Smooth muscle cell (in vitro differentiated cells): ENCODE results near the gene JAZF1. TPM values are rescaled to one million over a fixed set of nuclear protein-coding genes. Genes with fewer than 3 reads are reported as not detected.

Experiments used
- DNase-seq: peaks from one replicate; lab custom pipeline; 2025; ENCODE audit not compliant: unreplicated experiment; lab: John Stamatoyannopoulos, UW
- H2AFZ ChIP-seq: fragments of 200-600 bp; sonication (generic); 2 replicates; pipeline ENCODE4 v1.6.0; 2016; ENCODE audit warnings: antibody characterized with exemption, low read depth, mild to moderate bottlenecking
- H3F3A ChIP-seq: fragments of 200-600 bp; sonication (generic); 2 replicates; pipeline ENCODE4 v1.6.0; 2017; ENCODE audit warnings: antibody characterized with exemption, low read depth
- H3K27ac ChIP-seq: fragments of 200-600 bp; sonication (generic); 2 replicates; pipeline ENCODE4 v1.5.1; 2016; ENCODE audit warnings: low read depth, mild to moderate bottlenecking
- H3K27me3 ChIP-seq: fragments of 200-600 bp; sonication (generic); 2 replicates; pipeline ENCODE4 v1.6.1; 2016; ENCODE audit warnings: low read depth, mild to moderate bottlenecking
- H3K36me3 ChIP-seq: fragments of 200-600 bp; sonication (generic); 2 replicates; pipeline ENCODE4 v1.5.1; 2016; ENCODE audit warnings: low read depth
- H3K4me1 ChIP-seq: fragments of 200-600 bp; sonication (generic); 2 replicates; pipeline ENCODE4 v1.5.1; 2016; ENCODE audit warnings: low read depth
- H3K4me2 ChIP-seq: fragments of 200-600 bp; sonication (generic); 2 replicates; pipeline ENCODE4 v1.6.0; 2016; ENCODE audit warnings: mild to moderate bottlenecking
- H3K4me3 ChIP-seq: fragments of 200-600 bp; sonication (generic); 2 replicates; pipeline ENCODE4 v1.5.1; 2016; ENCODE audit warnings: mild to moderate bottlenecking
- H3K79me2 ChIP-seq: fragments of 200-600 bp; sonication (generic); 2 replicates; pipeline ENCODE4 v1.6.0; 2016; ENCODE audit warnings: low read depth, mild to moderate bottlenecking
- H3K9ac ChIP-seq: fragments of 200-600 bp; sonication (generic); 2 replicates; pipeline ENCODE4 v1.6.0; 2016; ENCODE audit warnings: low read depth
- H3K9me3 ChIP-seq: fragments of 200-600 bp; sonication (generic); replicated peaks from 2 replicates; pipeline ENCODE4 v1.5.1; 2016; ENCODE audit warnings: low read depth
- H4K20me1 ChIP-seq: fragments of 200-600 bp; sonication (generic); 2 replicates; pipeline ENCODE4 v1.6.0; 2016; ENCODE audit warnings: low read depth
- WGBS: methylation state at CpG from one replicate; pipeline ENCODE4 v1.1.7; 2016; ENCODE audit warnings: low lambda C conversion rate; 5-methylcytosine and 5-hydroxymethylcytosine counted together
- polyA plus RNA-seq: library from polyadenylated mRNA; unstranded; fragments of >200 nt; fragmentation: Nextera tagmentation; extraction: Ambion mirVana; gene quantifications from 2 replicates; pipeline ENCODE4 v1.2.1, GENCODE V29; 2016
- total RNA-seq: library from RNA; depleted of rRNA; stranded (reverse); fragments of >200 nt; gene quantifications from 2 replicates; pipeline ENCODE4 v1.2.3, GENCODE V29; 2014
- TF ChIP-seq, protein P1 (sequence below): fragments of 200-600 bp; sonication (generic); IDR thresholded peaks from 2 replicates; pipeline ENCODE4 v1.5.1; 2017; ENCODE audit warnings: borderline replicate concordance, mild to moderate bottlenecking, antibody characterized with exemption; ENCODE audit not compliant: insufficient read depth, poor library complexity, severe bottlenecking

JAZF1 gene
- total and polyA plus RNA-seq, 2 experiments from 2014 or later, result 17.4 to 18.0 TPM

DNA sequence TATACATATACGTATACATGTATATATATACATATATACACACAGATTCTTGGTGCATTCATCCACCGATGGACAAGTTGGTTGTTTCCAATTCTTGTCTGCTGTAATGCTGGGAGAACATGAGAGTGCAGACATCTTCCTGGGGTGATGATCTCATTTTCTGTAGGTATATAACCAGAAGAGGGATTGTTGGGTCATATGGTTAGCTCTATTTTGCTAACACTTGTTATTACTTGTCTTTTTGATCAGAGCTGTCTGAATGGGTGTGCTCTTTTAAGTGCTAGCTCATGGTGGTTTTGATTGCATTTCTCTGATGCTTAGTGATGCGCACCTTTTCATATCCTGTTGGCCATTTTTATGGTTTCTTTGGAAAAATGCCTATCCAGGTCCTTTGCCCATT lies 334.2 kb downstream of the JAZF1 start:
- no peak overlapping the region for H3K27ac ChIP-seq
- no peak overlapping the region for H2AFZ ChIP-seq
- 96% methylated on average over 3 of the region's 3 CpGs for WGBS
- H3F3A ChIP-seq, result no peaks in the 10 kb centered on the region
- no peak overlapping the region for H3K4me3 ChIP-seq
- H4K20me1 ChIP-seq, result peaks cover 3% of the 10 kb centered on the region
- H3K9me3 ChIP-seq, result no peaks in the 10 kb centered on the region
- no peaks in the 10 kb centered on the region for H3K36me3 ChIP-seq
- TF ChIP-seq, protein P1, sequence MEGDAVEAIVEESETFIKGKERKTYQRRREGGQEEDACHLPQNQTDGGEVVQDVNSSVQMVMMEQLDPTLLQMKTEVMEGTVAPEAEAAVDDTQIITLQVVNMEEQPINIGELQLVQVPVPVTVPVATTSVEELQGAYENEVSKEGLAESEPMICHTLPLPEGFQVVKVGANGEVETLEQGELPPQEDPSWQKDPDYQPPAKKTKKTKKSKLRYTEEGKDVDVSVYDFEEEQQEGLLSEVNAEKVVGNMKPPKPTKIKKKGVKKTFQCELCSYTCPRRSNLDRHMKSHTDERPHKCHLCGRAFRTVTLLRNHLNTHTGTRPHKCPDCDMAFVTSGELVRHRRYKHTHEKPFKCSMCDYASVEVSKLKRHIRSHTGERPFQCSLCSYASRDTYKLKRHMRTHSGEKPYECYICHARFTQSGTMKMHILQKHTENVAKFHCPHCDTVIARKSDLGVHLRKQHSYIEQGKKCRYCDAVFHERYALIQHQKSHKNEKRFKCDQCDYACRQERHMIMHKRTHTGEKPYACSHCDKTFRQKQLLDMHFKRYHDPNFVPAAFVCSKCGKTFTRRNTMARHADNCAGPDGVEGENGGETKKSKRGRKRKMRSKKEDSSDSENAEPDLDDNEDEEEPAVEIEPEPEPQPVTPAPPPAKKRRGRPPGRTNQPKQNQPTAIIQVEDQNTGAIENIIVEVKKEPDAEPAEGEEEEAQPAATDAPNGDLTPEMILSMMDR, result no peak
- H3K79me2 ChIP-seq, result no peaks in the 10 kb centered on the region
- no peaks in the 10 kb centered on the region for H3K27me3 ChIP-seq
- no peak overlapping the region for H3K9ac ChIP-seq
- H3K4me1 ChIP-seq, result peaks cover 11% of the 10 kb centered on the region
- DNase-seq, result no peak
- no peak overlapping the region for H3K4me2 ChIP-seq

DNA sequence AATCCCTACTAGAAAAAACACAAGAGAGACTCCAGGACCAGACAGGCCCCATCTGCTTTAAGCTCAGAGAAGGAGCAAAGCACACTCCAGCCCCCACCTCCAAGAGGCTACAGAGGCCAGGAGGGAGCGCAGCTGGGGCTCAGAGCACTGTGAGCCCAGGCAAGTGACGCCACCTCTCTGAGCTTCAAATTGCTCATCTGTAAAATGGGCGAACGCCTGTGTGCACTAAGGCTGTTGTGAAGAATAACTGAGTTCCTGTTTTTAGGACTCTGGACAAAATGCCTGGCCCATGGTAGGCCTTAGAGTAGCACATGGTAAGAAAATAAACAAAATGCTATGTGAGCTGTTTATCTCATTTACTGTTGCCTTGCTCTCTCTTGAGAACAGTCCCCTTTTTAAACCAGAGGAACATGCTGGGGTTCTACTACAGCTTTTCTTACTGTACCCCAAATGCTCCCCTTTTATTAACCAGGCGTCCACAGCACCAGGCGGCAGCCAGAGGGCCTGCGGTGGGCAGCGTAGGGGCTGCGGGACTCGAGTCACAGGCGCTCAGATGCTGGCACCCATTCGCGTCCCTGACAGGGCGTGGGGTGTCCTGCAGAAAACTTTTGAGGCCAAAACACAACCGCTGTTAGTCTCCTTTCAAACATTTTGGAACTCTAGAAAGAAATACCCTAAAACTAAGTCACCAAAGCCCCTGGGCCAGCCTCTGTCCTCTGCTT lies 336.9 kb downstream of the JAZF1 start:
- H3K27ac ChIP-seq, result no peak overlapping the region
- no peaks in the 10 kb centered on the region for H3K9me3 ChIP-seq
- H3K9ac ChIP-seq, result no peak overlapping the region
- no peaks in the 10 kb centered on the region for H3K36me3 ChIP-seq
- peaks cover 3% of the 10 kb centered on the region for H4K20me1 ChIP-seq
- H3K4me2 ChIP-seq, result no peak overlapping the region
- TF ChIP-seq, protein P1, result no peak
- peaks cover 11% of the 10 kb centered on the region for H3K4me1 ChIP-seq
- no peaks in the 10 kb centered on the region for H3K79me2 ChIP-seq
- H3F3A ChIP-seq, result no peaks in the 10 kb centered on the region
- no peak for DNase-seq
- WGBS, result 98% methylated on average over 15 of the region's 15 CpGs
- H2AFZ ChIP-seq, result no peak overlapping the region
- no peak overlapping the region for H3K4me3 ChIP-seq
- no peaks in the 10 kb centered on the region for H3K27me3 ChIP-seq

DNA sequence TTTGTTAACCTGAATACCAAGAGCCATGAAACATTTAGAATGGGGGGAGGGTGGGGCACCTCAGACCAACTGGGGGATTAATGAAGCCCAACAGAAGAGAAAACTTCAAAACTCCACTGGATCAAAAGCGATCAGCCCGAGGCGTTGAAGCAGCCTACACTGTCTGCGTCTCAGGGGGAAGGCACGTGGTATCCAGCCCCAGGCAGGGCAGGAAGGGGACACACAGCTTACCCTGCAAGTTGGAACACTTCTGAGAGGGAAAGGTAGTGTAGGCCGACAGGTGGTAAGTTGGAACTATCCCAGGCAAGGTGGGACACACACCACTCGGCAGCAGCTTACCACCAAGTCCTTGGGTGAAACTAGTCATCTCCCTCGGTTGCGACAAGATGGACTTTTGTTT lies 337.7 kb downstream of the JAZF1 start:
- Histone ChIP-seq H3K27ac (no peak overlapping the region), H3F3A (no peaks in the 10 kb centered on the region), H4K20me1 (peaks cover 3% of the 10 kb centered on the region), H3K4me2 (peak overlapping the region; percentile 36), H2AFZ (no peak overlapping the region), H3K27me3 (no peaks in the 10 kb centered on the region), H3K9me3 (no peaks in the 10 kb centered on the region), H3K36me3 (no peaks in the 10 kb centered on the region), H3K79me2 (no peaks in the 10 kb centered on the region), H3K4me3 (no peak overlapping the region), H3K4me1 (peaks cover 11% of the 10 kb centered on the region), H3K9ac (no peak overlapping the region)
- TF ChIP-seq, protein P1, result no peak
- WGBS, result 68% methylated on average over 9 of the region's 9 CpGs
- DNase-seq, result no peak
